Fibroblast of skin of left quadriceps (primary cell): ENCODE results near the gene PFKM.
A peak's percentile ranks its signal among the peaks of the same experiment; 100 is the strongest.

Experiments
- DNase-seq, 2 experiments: peaks; one replicate each; pipeline ENCODE4 v3.0.0-alpha.2; 2013; ENCODE audit warnings: low read depth in 2 of 2

PFKM gene

DNA sequence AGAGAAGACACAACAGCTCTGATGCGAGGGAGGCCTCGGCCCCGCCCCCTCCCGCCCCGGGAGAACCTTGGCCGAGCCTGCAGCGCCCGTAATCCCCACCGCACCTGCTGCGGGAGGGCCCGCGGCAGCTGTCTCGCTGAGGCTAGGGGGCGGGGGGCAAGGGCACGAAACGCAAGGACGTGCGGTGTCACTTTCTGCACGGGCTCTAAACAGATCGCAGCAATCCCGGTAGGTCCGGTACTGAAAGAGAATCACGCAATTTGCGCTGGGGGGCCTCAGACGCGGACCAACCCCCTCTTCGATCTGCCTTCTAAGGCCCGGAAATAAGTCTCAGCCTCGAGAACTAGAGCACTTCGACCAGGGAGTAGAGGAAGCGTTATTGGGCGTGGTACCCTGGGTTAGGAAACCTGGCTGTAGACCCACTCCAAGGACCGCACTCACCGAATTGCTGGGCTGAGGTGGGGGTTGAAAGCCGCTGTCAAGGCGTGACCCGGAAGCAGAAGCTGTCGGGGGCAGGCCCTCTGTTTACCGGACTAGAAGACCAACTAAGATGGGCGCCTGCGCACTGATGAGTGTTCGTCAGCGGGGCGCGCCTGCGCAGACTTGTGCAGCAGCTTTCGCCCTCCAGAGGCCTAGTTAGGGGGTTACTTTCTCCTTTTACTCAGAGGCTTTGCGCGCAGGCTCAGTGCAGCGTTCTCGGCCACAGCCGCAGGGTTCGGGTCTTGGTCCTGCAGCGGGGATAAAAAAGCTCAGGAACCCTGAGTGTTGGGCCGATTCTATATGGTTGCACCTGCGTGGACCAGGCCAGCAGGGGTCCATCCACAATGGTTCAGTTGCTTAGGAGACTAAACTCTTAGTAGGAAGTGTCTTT is 38.1 kb downstream of the PFKM start, which contains the start of gene ASB8:
ASB8 (minus strand) TSS at position 498 of the 871 bp plus-strand sequence. CDS start 4,019 bp downstream, outside the sequence.
- peak; percentile 95 for DNase-seq

GRCh38 chr12:48157889-48158370 is 38.8 kb downstream of the PFKM start:
- no peak for DNase-seq

DNA sequence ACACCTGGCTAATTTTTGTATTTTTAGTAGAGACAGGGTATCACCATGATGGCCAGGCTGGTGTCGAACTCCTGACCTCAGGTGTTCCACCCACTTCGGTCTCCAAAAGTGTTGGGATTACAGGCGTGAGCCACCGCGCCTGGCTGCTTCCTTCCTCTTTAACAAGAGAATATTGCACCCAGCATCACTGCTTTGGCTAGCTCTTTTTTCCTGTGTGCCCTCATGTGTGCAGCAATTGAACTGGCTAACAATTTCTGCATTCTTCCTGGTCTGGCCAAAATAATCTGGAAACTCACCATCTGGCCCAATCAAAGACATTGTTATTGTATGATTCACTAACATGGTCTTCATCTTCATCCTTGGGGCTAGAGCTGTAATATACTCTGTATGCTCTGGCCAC is 40.9 kb downstream of the PFKM start:
- DNase-seq: no peak

DNA sequence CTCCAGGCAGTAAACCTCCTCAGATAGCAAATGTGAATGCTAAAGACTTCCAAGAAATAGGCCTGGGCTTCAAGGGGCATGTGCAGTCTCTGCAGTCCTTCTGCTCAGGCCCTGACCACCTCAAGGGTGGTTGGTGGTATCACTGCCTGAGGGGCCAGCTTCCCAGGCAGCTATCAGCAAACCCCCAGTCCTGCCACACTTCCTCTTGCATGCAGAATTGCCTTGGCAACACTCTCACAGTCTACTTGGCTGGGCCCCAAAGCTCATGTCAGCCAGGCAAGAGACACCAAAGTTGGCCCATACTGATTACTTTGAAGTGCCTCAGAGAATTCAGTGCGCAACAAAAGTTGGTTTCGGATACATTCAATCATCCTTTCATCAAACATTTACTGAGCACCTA is 41.6 kb downstream of the PFKM start:
- DNase-seq: no peak

DNA sequence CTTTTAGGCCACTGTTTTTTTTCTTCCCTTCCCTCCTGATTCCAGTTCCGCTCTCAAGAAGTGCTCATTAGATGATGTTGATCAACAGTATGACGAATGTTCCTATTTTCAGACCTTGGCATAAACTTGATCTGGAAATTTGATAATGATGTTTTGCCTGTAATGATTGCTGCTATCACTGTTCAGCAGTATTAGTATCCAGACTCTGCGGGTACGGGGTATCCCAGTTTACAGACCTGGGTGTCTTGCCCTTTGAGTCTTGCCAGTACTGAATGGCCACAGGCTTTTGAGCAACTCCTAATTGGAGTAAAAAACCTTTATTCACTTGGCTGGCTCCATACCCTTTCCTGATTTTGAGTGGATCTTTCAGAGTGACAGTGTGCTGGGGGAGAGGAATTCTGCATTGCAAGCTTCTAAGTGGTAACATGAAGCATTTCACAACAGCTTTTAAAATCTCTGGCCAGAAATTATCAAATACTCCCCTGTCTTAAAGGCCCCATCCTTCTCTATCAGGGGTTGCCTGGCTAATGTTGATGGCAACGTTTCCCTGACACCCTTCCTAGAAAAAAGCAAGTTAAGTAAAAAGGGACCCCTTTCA is 44.1 kb downstream of the PFKM start:
- DNase-seq: no peak

DNA sequence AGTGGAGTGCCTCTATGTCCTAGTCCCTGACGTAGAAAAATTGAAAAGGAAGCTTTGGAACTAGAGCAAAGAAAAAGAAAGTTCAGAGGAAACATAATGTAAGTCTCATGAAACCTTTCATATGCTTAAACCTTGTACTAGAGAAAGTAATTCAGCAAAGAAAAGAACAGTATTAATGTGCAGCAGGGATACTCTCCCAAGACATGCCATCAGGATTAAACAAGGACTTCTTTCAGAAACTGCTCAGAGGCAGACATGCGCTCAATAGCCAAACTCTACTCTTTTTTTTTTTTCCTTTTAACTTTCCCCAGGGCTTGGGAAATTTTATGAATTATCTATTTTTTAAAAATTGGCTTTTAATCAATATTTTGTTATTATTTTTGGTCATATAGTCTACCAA is 45.3 kb downstream of the PFKM start:
- DNase-seq: no peak

- DNase-seq: no peak
These were observed 46.2 kb downstream of the PFKM start for GRCh38 chr12:48165089-48165981.

DNA sequence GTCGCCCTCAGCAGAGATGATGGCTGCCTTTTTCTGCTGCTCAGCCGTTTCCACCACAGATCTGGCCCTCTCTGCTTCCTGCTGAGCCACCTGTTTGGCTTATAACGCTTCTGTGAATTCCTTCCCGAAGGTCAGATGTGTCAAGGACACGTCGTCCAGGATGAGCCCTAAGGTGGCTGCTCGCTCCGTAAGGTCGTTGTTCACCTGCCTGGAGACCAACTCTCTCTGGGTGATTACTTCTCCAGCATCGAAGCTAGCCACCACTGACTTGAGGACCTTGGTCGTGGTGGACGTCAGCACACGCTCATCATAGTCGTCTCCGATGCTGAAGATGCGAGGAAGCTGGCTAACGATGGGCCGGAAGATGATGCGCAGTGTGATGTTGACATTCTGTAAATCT is 49.8 kb downstream of the PFKM start:
- no peak for DNase-seq

- DNase-seq: no peak
These were observed 56.7 kb downstream of the PFKM start for GRCh38 chr12:48175613-48176416.

DNA sequence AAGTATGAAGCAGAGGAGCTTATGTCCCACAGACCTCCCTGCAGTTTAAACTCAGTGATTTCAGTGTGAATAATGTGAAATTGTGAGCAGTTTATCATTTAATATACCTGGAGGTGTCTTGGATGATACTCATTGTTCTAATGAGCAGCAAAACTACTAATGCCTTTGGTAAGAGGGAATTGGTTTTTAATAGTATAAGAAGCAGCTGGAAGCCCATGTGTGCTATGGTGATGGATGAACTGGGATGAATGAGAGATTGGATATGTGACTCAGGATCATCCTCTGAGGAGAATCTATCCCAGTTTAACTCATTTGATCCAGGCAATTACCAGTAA is 57.2 kb downstream of the PFKM start:
- DNase-seq: no peak

DNA sequence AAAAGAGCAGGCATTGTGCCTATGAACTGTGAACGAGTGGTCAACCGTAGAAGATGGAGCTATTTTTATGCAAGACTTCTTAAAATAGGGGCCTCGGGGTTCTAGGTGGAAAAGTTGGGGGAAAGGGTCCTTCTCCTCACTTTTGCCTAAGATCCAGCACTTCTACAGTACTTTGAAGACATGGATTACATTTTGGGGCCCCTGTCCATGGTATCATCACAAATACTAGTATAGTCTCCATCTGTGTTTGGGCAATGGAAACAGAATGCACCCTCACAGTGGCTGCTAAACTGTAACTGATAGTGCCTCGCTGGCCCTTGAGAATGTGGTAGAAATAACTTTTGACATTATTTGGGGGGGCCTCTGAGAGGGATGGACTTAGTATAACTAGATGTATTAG is 58.8 kb downstream of the PFKM start:
- DNase-seq: no peak

- DNase-seq: no peak
These were observed 60.3 kb downstream of the PFKM start for GRCh38 chr12:48179466-48179865.

DNA sequence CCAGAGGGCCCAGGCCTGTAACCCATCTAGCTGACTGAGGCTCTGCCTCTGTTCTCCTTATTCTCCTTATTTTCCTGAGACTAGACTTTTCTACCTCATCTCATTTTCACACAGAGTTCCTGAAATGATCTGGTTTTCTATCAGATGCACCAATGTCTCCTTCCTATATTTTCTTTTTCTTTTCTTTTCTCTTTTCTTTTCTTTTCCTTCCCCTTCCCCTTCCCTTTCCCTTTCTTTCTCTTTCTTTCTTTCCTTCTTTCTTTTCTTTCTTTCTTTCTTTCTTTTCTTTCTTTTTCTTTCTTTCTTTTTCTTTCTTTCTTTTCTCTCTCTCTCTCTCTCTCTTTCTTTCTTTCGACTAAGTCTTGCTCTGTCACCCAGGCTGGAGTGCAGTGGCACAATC is 61.3 kb downstream of the PFKM start:
- no peak for DNase-seq

- DNase-seq: no peak
These were observed 61.8 kb downstream of the PFKM start for GRCh38 chr12:48180857-48181495.

GRCh38 chr12:48182631-48183030 is 63.5 kb downstream of the PFKM start:
- DNase-seq: no peak

DNA sequence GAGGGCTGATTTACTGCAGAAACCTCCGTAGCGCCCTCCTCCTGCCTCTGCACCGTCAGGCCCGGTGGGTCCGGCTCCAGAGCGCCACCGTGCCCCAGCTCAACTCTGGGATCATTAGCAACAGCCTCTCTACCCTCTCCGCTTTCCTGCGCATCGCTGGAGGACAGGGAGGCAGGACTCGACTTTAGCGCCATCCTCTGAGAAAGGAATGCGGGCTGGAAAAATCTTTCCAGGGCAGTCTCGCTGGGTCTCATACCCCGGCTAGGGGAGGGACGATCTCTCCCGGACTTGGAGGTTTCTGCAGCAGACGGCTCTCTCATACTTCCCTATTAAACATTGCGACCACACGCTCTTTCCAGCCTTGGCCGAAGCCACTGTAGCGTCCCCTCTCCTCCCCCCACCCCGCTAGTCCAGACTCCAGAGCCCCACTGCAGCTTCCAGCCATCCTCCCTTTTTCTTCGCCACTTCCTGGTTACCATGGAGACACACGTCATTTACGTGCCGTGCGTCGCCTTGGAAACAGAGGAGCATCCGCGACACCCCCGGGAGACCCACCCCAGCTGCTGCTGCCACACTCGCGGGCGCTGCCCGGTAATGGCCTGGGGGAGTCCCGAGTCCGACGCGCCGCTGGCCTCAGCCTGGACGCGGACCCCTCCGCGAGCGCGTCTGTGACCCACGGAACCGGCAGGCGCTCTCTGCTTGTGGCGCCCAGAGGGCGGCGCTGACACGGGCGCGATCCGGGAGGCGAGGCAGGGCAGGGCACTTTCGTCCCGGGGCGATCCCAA is 64.1 kb downstream of the PFKM start, which contains the start of gene CCDC184:
CCDC184 (plus strand) TSS at position 554 of the 785 bp plus-strand sequence. CDS start 479 bp downstream, outside the sequence.
- peak; percentile 59 to 62 for DNase-seq

DNA sequence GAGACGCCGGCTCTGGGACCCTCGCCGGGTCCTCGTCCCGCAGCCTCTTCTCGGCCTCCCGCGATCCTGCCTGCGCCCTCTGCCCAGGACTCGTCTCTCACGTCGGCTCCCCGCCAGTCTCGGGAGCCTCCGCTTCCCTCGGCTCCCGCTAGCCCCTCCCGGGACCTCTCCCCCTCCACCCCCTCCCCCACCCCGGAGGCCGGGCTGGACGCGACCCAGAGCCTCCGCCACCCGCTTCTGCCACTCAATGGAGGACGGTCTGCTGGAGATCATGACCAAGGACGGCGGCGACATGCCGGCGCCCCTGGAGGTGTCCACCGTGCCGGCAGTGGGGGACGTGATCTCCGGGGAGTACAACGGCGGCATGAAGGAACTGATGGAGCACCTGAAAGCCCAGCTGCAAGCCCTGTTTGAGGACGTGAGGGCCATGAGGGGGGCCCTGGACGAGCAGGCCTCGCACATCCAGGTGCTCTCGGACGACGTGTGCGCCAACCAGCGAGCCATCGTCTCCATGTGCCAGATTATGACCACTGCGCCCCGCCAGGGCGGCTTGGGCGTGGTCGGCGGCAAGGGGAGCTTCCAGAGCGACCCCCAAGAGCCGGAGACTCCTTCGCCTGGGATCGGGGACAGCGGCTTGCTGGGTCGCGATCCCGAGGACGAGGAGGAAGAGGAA is 64.8 kb downstream of the PFKM start:
- DNase-seq: no peak

DNA sequence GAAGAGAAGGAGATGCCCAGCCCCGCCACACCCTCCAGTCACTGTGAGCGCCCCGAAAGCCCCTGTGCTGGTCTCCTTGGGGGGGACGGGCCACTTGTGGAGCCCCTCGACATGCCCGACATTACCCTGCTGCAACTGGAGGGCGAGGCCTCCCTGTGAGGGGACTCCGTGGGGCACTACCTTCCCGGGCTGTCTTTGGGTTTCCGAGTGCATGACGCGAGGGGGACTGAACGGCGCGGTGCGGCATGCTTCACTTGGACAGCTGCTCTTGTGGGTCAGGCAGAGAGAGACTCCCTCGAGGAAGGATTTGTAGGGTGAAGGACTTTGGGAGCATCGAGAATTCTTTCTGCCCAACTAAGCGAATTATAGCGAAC is 65.4 kb downstream of the PFKM start:
- no peak for DNase-seq

- DNase-seq: no peak
These were observed 66.2 kb downstream of the PFKM start for GRCh38 chr12:48185181-48185919.
